Trophoblast cell (in vitro differentiated cells and primary cell): ENCODE data around the gene ZRANB1.

Source experiments
- DNase-seq, 2 donors: peaks; one replicate each; pipeline ENCODE4 v3.0.0-alpha.2; 2016
- H2AFZ ChIP-seq: 2 replicates; pipeline ENCODE4 v1.6.1; 2013; ENCODE audit warnings: low read length, moderate library complexity, mild to moderate bottlenecking; ENCODE audit not compliant: insufficient read depth, poor library complexity
- H2AK5ac ChIP-seq: 2 replicates; pipeline ENCODE4 v1.6.1; 2013; ENCODE audit warnings: mild to moderate bottlenecking, low read length
- H2BK120ac ChIP-seq: 2 replicates; pipeline ENCODE4 v1.6.1; 2013; ENCODE audit warnings: low read length, mild to moderate bottlenecking, moderate library complexity; ENCODE audit not compliant: insufficient read depth, poor library complexity
- H2BK12ac ChIP-seq: 2 replicates; pipeline ENCODE4 v1.6.1; 2013; ENCODE audit warnings: mild to moderate bottlenecking, low read length, moderate library complexity
- H2BK5ac ChIP-seq: 2 replicates; pipeline ENCODE4 v1.6.1; 2013; ENCODE audit warnings: low read length, low read depth, moderate library complexity, mild to moderate bottlenecking; ENCODE audit not compliant: poor library complexity
- H3K14ac ChIP-seq: 2 replicates; pipeline ENCODE4 v1.6.1; 2013; ENCODE audit warnings: mild to moderate bottlenecking, low read length
- H3K18ac ChIP-seq: 2 replicates; pipeline ENCODE4 v1.6.1; 2013; ENCODE audit warnings: mild to moderate bottlenecking, low read length
- H3K23ac ChIP-seq: 2 replicates; pipeline ENCODE4 v1.6.1; 2013; ENCODE audit warnings: low read length
- H3K27ac ChIP-seq: 2 replicates; pipeline ENCODE4 v1.5.1; 2013; ENCODE audit warnings: low read depth, mild to moderate bottlenecking, inconsistent platforms, low read length, moderate library complexity
- H3K27me3 ChIP-seq: 2 replicates; pipeline ENCODE4 v1.6.1; 2013; ENCODE audit warnings: inconsistent platforms, mild to moderate bottlenecking, low read length, moderate library complexity; ENCODE audit not compliant: insufficient read depth
- H3K36me3 ChIP-seq, 2 experiments: 1 replicate in 1 of 2; 2 replicates in 1 of 2; pipeline ENCODE4 v1.6.1; 2013; ENCODE audit warnings: low read length in 2 of 2, mild to moderate bottlenecking in 2 of 2, moderate library complexity in 1 of 2; ENCODE audit not compliant: insufficient read depth in 2 of 2, control insufficient read depth in 1 of 2
- H3K4ac ChIP-seq: 2 replicates; pipeline ENCODE4 v1.6.1; 2013; ENCODE audit warnings: low read depth, mild to moderate bottlenecking, low read length, moderate library complexity
- H3K4me1 ChIP-seq, 2 experiments: 1 replicate in 1 of 2; 2 replicates in 1 of 2; pipeline ENCODE4 v1.6.1; 2013; ENCODE audit warnings: low read length in 2 of 2, mild to moderate bottlenecking in 2 of 2, moderate library complexity in 1 of 2; ENCODE audit not compliant: insufficient read depth in 2 of 2, control insufficient read depth in 1 of 2
- H3K4me2 ChIP-seq: 2 replicates; pipeline ENCODE4 v1.6.1; 2013; ENCODE audit warnings: inconsistent platforms, mild to moderate bottlenecking, low read length, moderate library complexity
- H3K4me3 ChIP-seq: 2 replicates; pipeline ENCODE4 v1.5.1; 2013; ENCODE audit warnings: mild to moderate bottlenecking, low read depth, low read length, inconsistent platforms
- H3K79me1 ChIP-seq: one replicate; pipeline ENCODE4 v1.6.1; 2013; ENCODE audit warnings: low read length
- H3K79me2 ChIP-seq: 2 replicates; pipeline ENCODE4 v1.6.1; 2013; ENCODE audit warnings: low read length, mild to moderate bottlenecking; ENCODE audit not compliant: control insufficient read depth, insufficient read depth, poor library complexity
- H3K9ac ChIP-seq: 2 replicates; pipeline ENCODE4 v1.6.1; 2013; ENCODE audit warnings: mild to moderate bottlenecking, low read length
- H3K9me3 ChIP-seq: 2 replicates; pipeline ENCODE4 v1.6.1; 2013; ENCODE audit warnings: low read depth, mild to moderate bottlenecking, control low read depth, inconsistent platforms, low read length; ENCODE audit not compliant: insufficient read depth
- H4K12ac ChIP-seq: 2 replicates; pipeline ENCODE4 v1.6.1; 2013; ENCODE audit warnings: low read depth, mild to moderate bottlenecking, low read length, moderate library complexity
- H4K8ac ChIP-seq: 2 replicates; pipeline ENCODE4 v1.6.1; 2013; ENCODE audit warnings: low read depth, mild to moderate bottlenecking, low read length, moderate library complexity
- H4K91ac ChIP-seq: one replicate; pipeline ENCODE4 v1.6.1; 2013; ENCODE audit warnings: low read depth, mild to moderate bottlenecking, low read length, moderate library complexity
- WGBS: extraction: QIAGEN DNeasy Blood & Tissue Kit; methylation state at CpG from one replicate; pipeline ENCODE4 v1.1.7; 2013; ENCODE audit warnings: missing lambda C conversion rate; ENCODE audit not compliant: insufficient read length, insufficient coverage; ENCODE audit errors: extremely low coverage; 5-methylcytosine and 5-hydroxymethylcytosine counted together

ZRANB1 gene

DNA sequence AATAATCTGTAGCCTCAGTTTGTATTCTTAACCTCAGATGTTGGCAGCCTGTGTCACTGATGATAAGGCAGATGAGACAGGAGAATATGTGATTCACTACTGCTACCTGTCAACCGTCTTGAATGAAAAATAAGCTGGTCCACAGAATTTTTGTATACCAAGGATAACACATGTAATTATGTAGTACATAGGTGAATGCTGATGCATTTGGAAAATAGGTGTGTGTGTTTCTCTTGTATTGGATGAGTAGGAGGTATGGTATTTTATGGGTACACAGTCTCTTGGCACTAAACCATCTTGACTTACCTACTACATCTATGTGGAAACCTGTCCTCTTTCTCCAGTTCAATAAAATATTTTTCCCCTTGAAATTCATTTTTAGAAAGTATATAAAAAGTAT, 20.7 kb upstream of the ZRANB1 start:
- no peak overlapping the region for H2AFZ ChIP-seq
- no peak overlapping the region for H3K18ac ChIP-seq
- H3K27me3 ChIP-seq: no peaks in the 10 kb centered on the region
- H3K9ac ChIP-seq: no peak overlapping the region
- peaks cover 5 to 11% of the 10 kb centered on the region in 2 experiments for H3K36me3 ChIP-seq
- peaks cover 39% of the 10 kb centered on the region for H3K79me2 ChIP-seq
- H3K9me3 ChIP-seq: no peaks in the 10 kb centered on the region
- H3K4ac ChIP-seq: peak overlapping the region; percentile 69
- H3K79me1 ChIP-seq: peaks cover 12% of the 10 kb centered on the region
- no peaks in the 10 kb centered on the region for H3K4me1 ChIP-seq
- no peak overlapping the region for H4K8ac ChIP-seq
- no peak overlapping the region for H4K91ac ChIP-seq
- no peak overlapping the region for H3K4me2 ChIP-seq
- H2AK5ac ChIP-seq: no peak overlapping the region
- DNase-seq: no peak
- no peak overlapping the region for H3K14ac ChIP-seq
- H3K23ac ChIP-seq: no peak overlapping the region
- H3K27ac ChIP-seq: no peak overlapping the region
- H2BK5ac ChIP-seq: no peak overlapping the region
- no peak overlapping the region for H2BK12ac ChIP-seq
- no peak overlapping the region for H4K12ac ChIP-seq
- no peak overlapping the region for H3K4me3 ChIP-seq
- WGBS: no CpG with 5 or more reads among the region's 1 CpG
- no peak overlapping the region for H2BK120ac ChIP-seq

DNA sequence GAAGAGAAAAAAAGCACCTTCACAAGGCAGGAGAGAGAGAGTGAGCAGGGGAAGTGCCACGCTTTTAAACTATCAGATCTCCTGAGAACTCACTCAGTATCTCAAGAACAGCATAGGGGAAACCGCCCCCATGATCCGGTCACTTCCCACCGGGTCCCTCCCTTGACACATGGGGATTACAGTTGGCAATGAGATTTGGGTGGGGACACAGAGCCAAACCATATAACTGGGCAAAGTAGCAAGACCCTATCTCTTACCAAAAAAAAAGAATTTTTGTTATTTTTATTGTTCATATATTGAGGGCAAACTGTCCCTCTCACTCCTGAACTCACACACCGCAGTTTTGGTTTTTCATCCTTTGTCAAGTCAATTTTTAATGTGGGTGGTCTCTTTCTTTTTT, 18.2 kb upstream of the ZRANB1 start:
- H3K79me1 ChIP-seq: no peaks in the 10 kb centered on the region
- H2AFZ ChIP-seq: no peak overlapping the region
- H4K91ac ChIP-seq: no peak overlapping the region
- H2BK120ac ChIP-seq: no peak overlapping the region
- peak overlapping the region; percentile 93 for H3K4ac ChIP-seq
- H4K8ac ChIP-seq: no peak overlapping the region
- H3K27me3 ChIP-seq: no peaks in the 10 kb centered on the region
- H2BK12ac ChIP-seq: no peak overlapping the region
- H3K4me2 ChIP-seq: no peak overlapping the region
- H2BK5ac ChIP-seq: no peak overlapping the region
- H3K14ac ChIP-seq: no peak overlapping the region
- peaks cover 23% of the 10 kb centered on the region for H3K79me2 ChIP-seq
- no peaks in the 10 kb centered on the region for H3K9me3 ChIP-seq
- no peak overlapping the region for H3K9ac ChIP-seq
- no peak overlapping the region for H4K12ac ChIP-seq
- H3K23ac ChIP-seq: no peak overlapping the region
- H2AK5ac ChIP-seq: no peak overlapping the region
- no peaks in the 10 kb centered on the region for H3K4me1 ChIP-seq
- no peak for DNase-seq
- no peak overlapping the region for H3K4me3 ChIP-seq
- H3K18ac ChIP-seq: peak overlapping the region; percentile 53
- no peak overlapping the region for H3K27ac ChIP-seq
- H3K36me3 ChIP-seq: peaks cover 5 to 13% of the 10 kb centered on the region in 2 experiments
- WGBS: no CpG with 5 or more reads among the region's 5 CpGs

DNA sequence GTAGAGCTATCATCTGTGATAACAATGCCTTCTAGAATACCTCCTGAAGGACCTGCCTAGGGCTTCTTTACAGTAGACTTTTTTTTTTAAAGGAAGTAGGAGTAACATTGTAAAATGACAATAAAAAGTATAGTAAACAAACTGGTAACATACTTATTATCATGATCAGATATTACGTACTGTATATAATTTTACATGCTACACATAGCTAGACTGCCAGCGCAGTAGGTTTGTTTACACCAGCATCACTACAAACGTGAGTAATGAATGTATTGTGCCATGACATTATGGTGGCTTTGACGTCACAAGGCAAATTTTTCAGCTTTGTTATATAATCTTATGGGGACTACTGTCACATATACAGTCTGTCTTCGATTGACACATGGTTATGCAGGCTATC, 15.4 kb upstream of the ZRANB1 start:
- H3K79me1 ChIP-seq: no peaks in the 10 kb centered on the region
- no peak overlapping the region for H3K14ac ChIP-seq
- no peak overlapping the region for H3K9ac ChIP-seq
- H2AFZ ChIP-seq: no peak overlapping the region
- no peak overlapping the region for H2BK12ac ChIP-seq
- no peak overlapping the region for H4K91ac ChIP-seq
- no peak overlapping the region for H3K23ac ChIP-seq
- no CpG with 5 or more reads among the region's 5 CpGs for WGBS
- no peak overlapping the region for H3K4me2 ChIP-seq
- H3K9me3 ChIP-seq: no peaks in the 10 kb centered on the region
- peak; percentile 62 to 91 for DNase-seq
- peak overlapping the region; percentile 89 for H3K4ac ChIP-seq
- no peak overlapping the region for H4K8ac ChIP-seq
- no peaks in the 10 kb centered on the region for H3K4me1 ChIP-seq
- H2BK5ac ChIP-seq: no peak overlapping the region
- H2BK120ac ChIP-seq: no peak overlapping the region
- no peaks in the 10 kb centered on the region for H3K27me3 ChIP-seq
- no peak overlapping the region for H4K12ac ChIP-seq
- peaks cover 16% of the 10 kb centered on the region for H3K79me2 ChIP-seq
- H2AK5ac ChIP-seq: no peak overlapping the region
- peaks cover 5 to 14% of the 10 kb centered on the region in 2 experiments for H3K36me3 ChIP-seq
- no peak overlapping the region for H3K27ac ChIP-seq
- no peak overlapping the region for H3K18ac ChIP-seq
- no peak overlapping the region for H3K4me3 ChIP-seq

DNA sequence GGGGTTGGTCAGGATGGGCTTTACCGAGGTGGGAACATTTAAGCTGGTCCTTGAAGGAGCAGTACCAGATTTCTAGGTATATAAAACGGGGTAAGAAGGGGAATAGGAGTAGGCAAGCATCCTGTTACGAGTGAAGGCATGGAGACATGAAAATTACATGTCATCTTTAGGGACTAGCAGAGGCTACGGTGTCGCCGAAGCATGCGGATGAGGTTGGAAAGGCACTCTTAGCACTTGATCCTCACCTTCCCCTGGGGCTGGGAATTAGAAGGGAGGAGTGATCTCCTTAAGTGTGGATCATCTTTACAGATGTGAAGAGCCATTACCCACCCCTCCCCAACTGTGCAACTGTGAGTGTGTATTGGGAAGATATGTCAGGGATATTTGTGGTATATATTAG, 13.8 kb upstream of the ZRANB1 start:
- Histone ChIP-seq H4K12ac (no peak overlapping the region), H3K79me2 (peaks cover 8% of the 10 kb centered on the region), H3K36me3 (peaks cover 0 to 5% of the 10 kb centered on the region in 2 experiments), H3K23ac (no peak overlapping the region), H3K9me3 (no peaks in the 10 kb centered on the region), H3K9ac (no peak overlapping the region), H4K8ac (no peak overlapping the region), H2BK120ac (no peak overlapping the region), H2BK5ac (no peak overlapping the region), H3K4me2 (no peak overlapping the region), H3K14ac (no peak overlapping the region), H3K4me3 (no peak overlapping the region), H2BK12ac (no peak overlapping the region), H3K27me3 (no peaks in the 10 kb centered on the region), H2AFZ (no peak overlapping the region), H3K4ac (peak overlapping the region; percentile 5), H4K91ac (no peak overlapping the region), H3K4me1 (no peaks in the 10 kb centered on the region), H3K27ac (no peak overlapping the region), H3K18ac (no peak overlapping the region), H2AK5ac (no peak overlapping the region), H3K79me1 (no peaks in the 10 kb centered on the region)
- DNase-seq: no peak
- WGBS: no CpG with 5 or more reads among the region's 7 CpGs
